ENCODE results near the gene DEFB123.
"Not testable (repeated sequence)": the region's sequence is repeated elsewhere in the genome, so short reads cannot be mapped to it uniquely, and the experiment has no call there.

GRCh38 chr20:31426891-31427551, 13.4 kb upstream of the DEFB123 start:
- TF ChIP-seq TAF1, POLR2A, POU2F2, POLR2AphosphoS5, SPI1 (IDR thresholded peaks at IDR 0.05; ENCODE audit: low read depth, low read length): not testable (repeated sequence)
